Right lobe of liver (tissue), 4 donors: ENCODE data around the gene THAP5.

Experiments
- CTCF ChIP-seq, 4 donors: fragments of 200-600 bp in 3 of 4; fragments of 450-650 bp in 1 of 4; IDR thresholded peaks; one replicate each; pipeline versions ENCODE4 v1.5.1 to v1.8.0; 2016 to 2022; ENCODE audit warnings: antibody characterized with exemption in 4 of 4, mild to moderate bottlenecking in 2 of 4
- POLR2A ChIP-seq: fragments of 450-650 bp; IDR thresholded peaks from one replicate; pipeline ENCODE4 v1.6.1; 2017; ENCODE audit warnings: antibody characterized with exemption, mild to moderate bottlenecking
- donor health status: DM: no; HTN: no; CAD: no.
- donor health status: DM: no; HTN: no; CAD: no.
- donor health status: DM: no; HTN: yes; CAD: no.

- TF ChIP-seq CTCF (IDR thresholded peaks at IDR 0.05) (no peak), POLR2A (no peak)
These were observed 5.7 kb upstream of the THAP5 start for GRCh38 chr7:108575156-108575555.
